Heart left ventricle (tissue), 13 donors: ENCODE data around the gene COG2.

Experiments
- CTCF ChIP-seq, 12 donors: fragments of 200-600 bp; sonication (generic) in 4 of 12; IDR thresholded peaks; one replicate each; pipeline versions ENCODE4 v1.5.0 to v1.8.0; 2018 to 2022; ENCODE audit warnings: antibody characterized with exemption in 12 of 12, mild to moderate bottlenecking in 5 of 12
- POLR2A ChIP-seq, 2 donors: fragments of 450-650 bp; IDR thresholded peaks; one replicate each; pipeline ENCODE4 v1.6.1; 2017; ENCODE audit warnings: antibody characterized with exemption in 2 of 2, mild to moderate bottlenecking in 2 of 2, moderate library complexity in 2 of 2
- donor health status: ischemic (EF 13 %, LVEDD 7.1; RV severe dilation, severe dysfunction).
- donor health status: DM: no; HTN: yes; CAD: no.
- donor health status: DM: no; HTN: no; CAD: no.
- donor health status: ischemic (EF 25% LVEDD 6.9; RV normal size, moderate dysfunction).
- donor health status: ischemic (EF 25% LVEDD 5.7; RV mildly dilated, moderate dysfunction).
- donor health status: ischemic (EF 35%, LVEDD 5.7; RV mildly dilated, moderate dysfunction).
- donor health status: nonischemic (EF 11% LVEDD 7.7; RV severe dilation, severe dysfunction).
- donor health status: DM: yes; HTN: yes; CAD: no.
- donor health status: PGD.
- donor health status: ischemic (EF 29% LVEDD 5.4; RV normal size, mild dysfunction).
- donor health status: nonischemic (EF 23%, LVEDD 6.1; RV moderate dilation, normal function).

- no peak for TF ChIP-seq POLR2A (IDR thresholded peaks at IDR 0.05)
- TF ChIP-seq CTCF (IDR thresholded peaks at IDR 0.05) = no peak
These were observed 400 bp upstream of the COG2 start for GRCh38 chr1:230641900-230642262.
